Neuron (in vitro differentiated cells): ENCODE measurements around the gene OR8K5.
"Not testable (repeated sequence)": the region's sequence is repeated elsewhere in the genome, so short reads cannot be mapped to it uniquely, and the experiment has no call there.

Source experiments
- H2AFZ ChIP-seq: one replicate; pipeline ENCODE4 v1.6.1; 2013; ENCODE audit warnings: low read depth, mild to moderate bottlenecking, inconsistent platforms, low read length, moderate library complexity
- H3K27me3 ChIP-seq: one replicate; pipeline ENCODE4 v1.6.1; 2013; ENCODE audit warnings: low read length; ENCODE audit not compliant: insufficient read depth
- H3K36me3 ChIP-seq: one replicate; pipeline ENCODE4 v1.6.1; 2013; ENCODE audit warnings: low read length; ENCODE audit not compliant: insufficient read depth
- H3K4me1 ChIP-seq: one replicate; pipeline ENCODE4 v1.6.1; 2013; ENCODE audit warnings: low read length; ENCODE audit not compliant: insufficient read depth
- H3K4me3 ChIP-seq: 2 replicates; pipeline ENCODE4 v1.5.1; 2013; ENCODE audit warnings: mild to moderate bottlenecking, low read length, moderate library complexity
- H3K9me3 ChIP-seq: one replicate; pipeline ENCODE4 v1.6.1; 2013; ENCODE audit warnings: low read length

The OR8K5 gene

GRCh38 chr11:56160217-56160616 is at the start of gene OR8K5:
OR8K5 (minus strand) TSS chr11:56160317; CDS start chr11:56160317, 0 bp downstream.
- Histone ChIP-seq H2AFZ (no peak within 1 kb of the TSS), H3K4me1 (no peaks in the 10 kb centered on the region), H3K36me3 (no peaks in the 10 kb centered on the region), H3K9me3 (no peaks in the 10 kb centered on the region), H3K4me3 (no peak within 1 kb of the TSS), H3K27me3 (no peaks in the 10 kb centered on the region)

- H3K9me3 ChIP-seq = no peaks in the 10 kb centered on the region
- H3K27me3 ChIP-seq = no peaks in the 10 kb centered on the region
- H3K4me3 ChIP-seq = no peak overlapping the region
- H2AFZ ChIP-seq = no peak overlapping the region
- no peaks in the 10 kb centered on the region for H3K36me3 ChIP-seq
- H3K4me1 ChIP-seq = no peaks in the 10 kb centered on the region
Observed at GRCh38 chr11:56207790-56208189, 47.7 kb upstream of the OR8K5 start.

GRCh38 chr11:56197367-56197766 is 37.2 kb upstream of the OR8K5 start:
- Histone ChIP-seq H3K4me3 (no peak overlapping the region), H2AFZ (no peak overlapping the region), H3K36me3 (no peaks in the 10 kb centered on the region), H3K9me3 (no peaks in the 10 kb centered on the region), H3K27me3 (no peaks in the 10 kb centered on the region), H3K4me1 (no peaks in the 10 kb centered on the region)

- no peaks in the 10 kb centered on the region for H3K27me3 ChIP-seq
- H3K4me1 ChIP-seq = no peaks in the 10 kb centered on the region
- no peaks in the 10 kb centered on the region for H3K36me3 ChIP-seq
- no peak overlapping the region for H2AFZ ChIP-seq
- no peak overlapping the region for H3K4me3 ChIP-seq
- no peaks in the 10 kb centered on the region for H3K9me3 ChIP-seq
Observed at GRCh38 chr11:56196705-56197104, 36.6 kb upstream of the OR8K5 start.

- Histone ChIP-seq H3K9me3 (no peaks in the 10 kb centered on the region), H3K36me3 (no peaks in the 10 kb centered on the region), H2AFZ (no peak overlapping the region), H3K4me3 (no peak overlapping the region), H3K4me1 (no peaks in the 10 kb centered on the region), H3K27me3 (no peaks in the 10 kb centered on the region)
Observed at GRCh38 chr11:56188602-56189001, 28.5 kb upstream of the OR8K5 start.

- Histone ChIP-seq H3K9me3 (no peaks in the 10 kb centered on the region), H3K4me3 (no peak overlapping the region), H2AFZ (no peak overlapping the region), H3K36me3 (no peaks in the 10 kb centered on the region), H3K27me3 (no peaks in the 10 kb centered on the region), H3K4me1 (no peaks in the 10 kb centered on the region)
Observed at GRCh38 chr11:56183459-56183858, 23.3 kb upstream of the OR8K5 start.

- Histone ChIP-seq H3K4me3 (no peak within 1 kb of the TSS), H3K27me3 (no peaks in the 10 kb centered on the region), H3K9me3 (no peaks in the 10 kb centered on the region), H2AFZ (no peak within 1 kb of the TSS), H3K4me1 (no peaks in the 10 kb centered on the region), H3K36me3 (no peaks in the 10 kb centered on the region)
Observed at GRCh38 chr11:56176318-56176717, 16.2 kb upstream of the OR8K5 start, which contains the start of gene OR5J2. OR5J2 (plus strand) TSS chr11:56176618; CDS start chr11:56176618, 0 bp downstream.

- no peaks in the 10 kb centered on the region for H3K27me3 ChIP-seq
- no peaks in the 10 kb centered on the region for H3K36me3 ChIP-seq
- no peak overlapping the region for H2AFZ ChIP-seq
- no peaks in the 10 kb centered on the region for H3K4me1 ChIP-seq
- no peaks in the 10 kb centered on the region for H3K9me3 ChIP-seq
- no peak overlapping the region for H3K4me3 ChIP-seq
Observed at GRCh38 chr11:56172256-56172830, 12.2 kb upstream of the OR8K5 start.

GRCh38 chr11:56163804-56164203 is 3.7 kb upstream of the OR8K5 start:
- Histone ChIP-seq H3K4me1 (no peaks in the 10 kb centered on the region), H3K9me3 (no peaks in the 10 kb centered on the region), H3K4me3 (no peak overlapping the region), H2AFZ (no peak overlapping the region), H3K27me3 (no peaks in the 10 kb centered on the region), H3K36me3 (no peaks in the 10 kb centered on the region)

- Histone ChIP-seq H2AFZ (no peak overlapping the region), H3K4me3 (no peak overlapping the region), H3K36me3 (no peaks in the 10 kb centered on the region), H3K9me3 (no peaks in the 10 kb centered on the region), H3K27me3 (no peaks in the 10 kb centered on the region), H3K4me1 (no peaks in the 10 kb centered on the region)
Observed at GRCh38 chr11:56152333-56152732, 7.8 kb downstream of the OR8K5 start.

- H3K4me1 ChIP-seq = no peaks in the 10 kb centered on the region
- H3K9me3 ChIP-seq = no peaks in the 10 kb centered on the region
- H2AFZ ChIP-seq = no peak overlapping the region
- no peaks in the 10 kb centered on the region for H3K27me3 ChIP-seq
- no peak overlapping the region for H3K4me3 ChIP-seq
- no peaks in the 10 kb centered on the region for H3K36me3 ChIP-seq
Observed at GRCh38 chr11:56151376-56151775, 8.7 kb downstream of the OR8K5 start.

GRCh38 chr11:56143681-56144080 is 16.4 kb downstream of the OR8K5 start:
- not testable (repeated sequence) for H3K36me3 ChIP-seq, H3K4me1 ChIP-seq, H3K9me3 ChIP-seq, H3K4me3 ChIP-seq, H3K27me3 ChIP-seq, H2AFZ ChIP-seq

GRCh38 chr11:56140151-56140661 is 19.9 kb downstream of the OR8K5 start, which contains the start of gene OR8J3:
OR8J3 (minus strand) TSS chr11:56140201; CDS start chr11:56137718, 2,483 bp downstream.
- H3K27me3 ChIP-seq = no peaks in the 10 kb centered on the region
- H3K9me3 ChIP-seq = no peaks in the 10 kb centered on the region
- no peaks in the 10 kb centered on the region for H3K36me3 ChIP-seq
- no peak within 1 kb of the TSS for H3K4me3 ChIP-seq
- no peak within 1 kb of the TSS for H2AFZ ChIP-seq
- H3K4me1 ChIP-seq = no peaks in the 10 kb centered on the region

- Histone ChIP-seq H3K27me3 (no peaks in the 10 kb centered on the region), H2AFZ (no peak within 1 kb of the TSS), H3K4me3 (no peak within 1 kb of the TSS), H3K9me3 (no peaks in the 10 kb centered on the region), H3K36me3 (no peaks in the 10 kb centered on the region), H3K4me1 (no peaks in the 10 kb centered on the region)
Observed at GRCh38 chr11:56122073-56122472, 38.0 kb downstream of the OR8K5 start, which contains the start of gene OR8H3. OR8H3 (plus strand) TSS chr11:56122373; CDS start chr11:56122373, 0 bp downstream.
